ENCODE measurements around the gene ANTXR1.

- TF ChIP-seq, protein P1, sequence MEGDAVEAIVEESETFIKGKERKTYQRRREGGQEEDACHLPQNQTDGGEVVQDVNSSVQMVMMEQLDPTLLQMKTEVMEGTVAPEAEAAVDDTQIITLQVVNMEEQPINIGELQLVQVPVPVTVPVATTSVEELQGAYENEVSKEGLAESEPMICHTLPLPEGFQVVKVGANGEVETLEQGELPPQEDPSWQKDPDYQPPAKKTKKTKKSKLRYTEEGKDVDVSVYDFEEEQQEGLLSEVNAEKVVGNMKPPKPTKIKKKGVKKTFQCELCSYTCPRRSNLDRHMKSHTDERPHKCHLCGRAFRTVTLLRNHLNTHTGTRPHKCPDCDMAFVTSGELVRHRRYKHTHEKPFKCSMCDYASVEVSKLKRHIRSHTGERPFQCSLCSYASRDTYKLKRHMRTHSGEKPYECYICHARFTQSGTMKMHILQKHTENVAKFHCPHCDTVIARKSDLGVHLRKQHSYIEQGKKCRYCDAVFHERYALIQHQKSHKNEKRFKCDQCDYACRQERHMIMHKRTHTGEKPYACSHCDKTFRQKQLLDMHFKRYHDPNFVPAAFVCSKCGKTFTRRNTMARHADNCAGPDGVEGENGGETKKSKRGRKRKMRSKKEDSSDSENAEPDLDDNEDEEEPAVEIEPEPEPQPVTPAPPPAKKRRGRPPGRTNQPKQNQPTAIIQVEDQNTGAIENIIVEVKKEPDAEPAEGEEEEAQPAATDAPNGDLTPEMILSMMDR (conservative IDR thresholded peaks at IDR 0.05): no peak
- TF ChIP-seq ZFX (IDR thresholded peaks at IDR 0.05): no peak
Observed at GRCh38 chr2:69251943-69252342, 239.0 kb downstream of the ANTXR1 start.

All from C4-2B (cell line).